ENCODE data around the gene GPSM1. TPM values are rescaled to one million over a fixed set of nuclear protein-coding genes. Genes with fewer than 3 reads are reported as not detected.

The GPSM1 gene
- total RNA-seq, 1 donor from 2014 or later, result 140 TPM

DNA sequence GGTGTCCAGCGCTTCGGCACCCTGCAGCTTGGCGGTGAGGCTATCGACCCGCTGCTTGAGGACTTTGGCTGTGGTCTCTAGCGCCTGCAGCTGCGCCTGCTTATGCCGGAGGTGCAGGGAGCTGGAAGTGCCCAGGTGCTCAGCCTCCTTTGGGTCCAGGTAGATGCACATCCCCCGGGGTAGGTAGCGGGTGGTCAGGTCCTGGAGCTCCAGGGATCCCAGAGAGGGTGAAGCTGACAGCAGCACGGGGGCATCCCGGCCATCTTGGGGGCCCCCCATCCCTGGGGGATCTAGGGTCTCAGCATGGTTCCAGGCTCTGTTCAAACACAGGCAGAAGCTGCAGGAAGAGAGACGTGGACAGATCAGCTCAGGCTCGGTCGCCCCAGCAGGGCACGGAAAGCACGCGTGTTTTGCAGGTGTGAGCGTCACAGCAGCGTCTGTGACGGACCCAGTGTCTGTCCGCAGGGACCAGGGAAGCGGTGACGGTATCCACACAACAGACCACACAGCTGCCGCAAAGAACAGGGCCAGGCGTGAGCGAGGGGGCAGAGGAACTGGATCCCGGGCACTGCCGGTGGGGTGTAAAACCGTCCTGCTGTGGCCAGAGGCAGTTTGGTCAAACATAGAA lies 40.9 kb upstream of the GPSM1 start:
- Mint-ChIP-seq H3K4me1 (ENCODE audit: low read depth, unreplicated experiment) (no peaks in the 10 kb centered on the region), H3K27me3 (ENCODE audit: unreplicated experiment) (peaks cover 4% of the 10 kb centered on the region), H3K36me3 (ENCODE audit: unreplicated experiment) (peaks cover 6% of the 10 kb centered on the region), H3K9me3 (ENCODE audit: unreplicated experiment) (peaks cover 6% of the 10 kb centered on the region), H3K4me3 (ENCODE audit: unreplicated experiment) (no peak overlapping the region), H3K27ac (ENCODE audit: unreplicated experiment) (no peak overlapping the region)
- TF ChIP-seq, protein P1, sequence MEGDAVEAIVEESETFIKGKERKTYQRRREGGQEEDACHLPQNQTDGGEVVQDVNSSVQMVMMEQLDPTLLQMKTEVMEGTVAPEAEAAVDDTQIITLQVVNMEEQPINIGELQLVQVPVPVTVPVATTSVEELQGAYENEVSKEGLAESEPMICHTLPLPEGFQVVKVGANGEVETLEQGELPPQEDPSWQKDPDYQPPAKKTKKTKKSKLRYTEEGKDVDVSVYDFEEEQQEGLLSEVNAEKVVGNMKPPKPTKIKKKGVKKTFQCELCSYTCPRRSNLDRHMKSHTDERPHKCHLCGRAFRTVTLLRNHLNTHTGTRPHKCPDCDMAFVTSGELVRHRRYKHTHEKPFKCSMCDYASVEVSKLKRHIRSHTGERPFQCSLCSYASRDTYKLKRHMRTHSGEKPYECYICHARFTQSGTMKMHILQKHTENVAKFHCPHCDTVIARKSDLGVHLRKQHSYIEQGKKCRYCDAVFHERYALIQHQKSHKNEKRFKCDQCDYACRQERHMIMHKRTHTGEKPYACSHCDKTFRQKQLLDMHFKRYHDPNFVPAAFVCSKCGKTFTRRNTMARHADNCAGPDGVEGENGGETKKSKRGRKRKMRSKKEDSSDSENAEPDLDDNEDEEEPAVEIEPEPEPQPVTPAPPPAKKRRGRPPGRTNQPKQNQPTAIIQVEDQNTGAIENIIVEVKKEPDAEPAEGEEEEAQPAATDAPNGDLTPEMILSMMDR (IDR thresholded peaks at IDR 0.05; ENCODE audit: partially characterized antibody, unreplicated experiment), result no peak
- no peak for DNase-seq

DNA sequence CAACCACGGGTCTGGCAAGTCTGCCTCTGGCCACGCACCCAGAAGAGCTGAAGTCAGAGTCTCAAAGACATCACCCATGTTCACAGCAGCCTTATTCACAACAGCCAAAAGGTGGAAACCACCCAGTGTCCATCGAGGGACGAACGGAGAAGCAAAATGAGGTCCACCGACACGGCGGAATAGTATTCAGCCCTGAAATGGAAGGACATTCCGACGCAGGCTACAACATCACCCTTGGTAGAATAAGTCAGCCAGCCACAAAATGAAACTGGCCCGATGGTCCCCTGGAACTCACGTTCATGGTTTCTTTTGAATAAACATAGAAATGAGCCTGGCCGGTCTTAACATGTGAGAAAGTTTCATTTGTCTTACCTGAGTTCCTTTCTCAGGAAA lies 40.4 kb upstream of the GPSM1 start:
- peaks cover 6% of the 10 kb centered on the region for H3K9me3 Mint-ChIP-seq (ENCODE audit: unreplicated experiment)
- no peaks in the 10 kb centered on the region for H3K4me1 Mint-ChIP-seq (ENCODE audit: low read depth, unreplicated experiment)
- H3K4me3 Mint-ChIP-seq (ENCODE audit: unreplicated experiment), result peak overlapping the region; percentile 0
- TF ChIP-seq, protein P1 (IDR thresholded peaks at IDR 0.05; ENCODE audit: partially characterized antibody, unreplicated experiment), result no peak
- DNase-seq, result no peak
- H3K27me3 Mint-ChIP-seq (ENCODE audit: unreplicated experiment), result peaks cover 4% of the 10 kb centered on the region
- peaks cover 6% of the 10 kb centered on the region for H3K36me3 Mint-ChIP-seq (ENCODE audit: unreplicated experiment)
- no peak overlapping the region for H3K27ac Mint-ChIP-seq (ENCODE audit: unreplicated experiment)

DNA sequence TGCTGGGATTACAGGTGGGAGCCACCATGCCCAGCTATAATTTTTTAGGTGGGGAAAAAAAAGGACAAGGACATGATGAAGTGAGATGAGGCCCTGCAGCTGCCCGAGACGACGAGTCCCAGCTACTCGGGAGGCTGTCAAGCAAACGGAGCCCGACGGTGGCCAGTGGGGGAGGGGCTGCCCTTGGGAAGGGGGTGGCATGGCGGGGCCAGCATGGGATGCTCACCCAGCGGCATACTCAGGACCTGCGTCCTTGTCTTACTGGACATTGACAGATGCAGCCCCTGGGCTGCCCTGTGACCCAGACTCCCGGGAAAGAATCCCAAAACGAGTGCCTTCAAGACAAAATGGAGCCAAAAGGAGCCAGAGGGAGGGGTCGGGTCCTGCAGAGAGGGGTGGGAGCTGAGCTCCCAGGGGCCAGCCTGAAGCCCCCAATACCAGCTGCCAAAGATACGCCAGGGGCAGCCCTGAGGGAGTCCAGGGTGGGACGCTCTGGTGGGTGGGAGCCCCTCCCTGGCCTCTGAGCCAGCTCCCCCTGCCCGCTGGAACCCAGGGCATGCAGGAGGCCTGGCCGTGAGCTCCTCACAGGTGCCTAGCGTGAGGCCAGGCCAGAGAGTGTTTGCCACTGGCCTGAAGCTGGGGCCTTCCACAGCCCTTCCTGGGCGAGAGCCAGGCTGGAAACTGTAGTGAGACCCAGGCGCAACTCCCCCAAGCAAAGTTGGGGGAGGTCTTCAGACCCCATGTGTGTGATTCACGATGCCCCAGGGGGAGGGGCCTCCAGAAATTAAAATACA lies 39.2 kb upstream of the GPSM1 start:
- Mint-ChIP-seq H3K4me3 (ENCODE audit: unreplicated experiment) (no peak overlapping the region), H3K4me1 (ENCODE audit: low read depth, unreplicated experiment) (no peaks in the 10 kb centered on the region), H3K27ac (ENCODE audit: unreplicated experiment) (no peak overlapping the region), H3K36me3 (ENCODE audit: unreplicated experiment) (peaks cover 6% of the 10 kb centered on the region), H3K9me3 (ENCODE audit: unreplicated experiment) (peaks cover 5% of the 10 kb centered on the region), H3K27me3 (ENCODE audit: unreplicated experiment) (peaks cover 4% of the 10 kb centered on the region)
- TF ChIP-seq, protein P1 (IDR thresholded peaks at IDR 0.05; ENCODE audit: partially characterized antibody, unreplicated experiment), result no peak
- no peak for DNase-seq

DNA sequence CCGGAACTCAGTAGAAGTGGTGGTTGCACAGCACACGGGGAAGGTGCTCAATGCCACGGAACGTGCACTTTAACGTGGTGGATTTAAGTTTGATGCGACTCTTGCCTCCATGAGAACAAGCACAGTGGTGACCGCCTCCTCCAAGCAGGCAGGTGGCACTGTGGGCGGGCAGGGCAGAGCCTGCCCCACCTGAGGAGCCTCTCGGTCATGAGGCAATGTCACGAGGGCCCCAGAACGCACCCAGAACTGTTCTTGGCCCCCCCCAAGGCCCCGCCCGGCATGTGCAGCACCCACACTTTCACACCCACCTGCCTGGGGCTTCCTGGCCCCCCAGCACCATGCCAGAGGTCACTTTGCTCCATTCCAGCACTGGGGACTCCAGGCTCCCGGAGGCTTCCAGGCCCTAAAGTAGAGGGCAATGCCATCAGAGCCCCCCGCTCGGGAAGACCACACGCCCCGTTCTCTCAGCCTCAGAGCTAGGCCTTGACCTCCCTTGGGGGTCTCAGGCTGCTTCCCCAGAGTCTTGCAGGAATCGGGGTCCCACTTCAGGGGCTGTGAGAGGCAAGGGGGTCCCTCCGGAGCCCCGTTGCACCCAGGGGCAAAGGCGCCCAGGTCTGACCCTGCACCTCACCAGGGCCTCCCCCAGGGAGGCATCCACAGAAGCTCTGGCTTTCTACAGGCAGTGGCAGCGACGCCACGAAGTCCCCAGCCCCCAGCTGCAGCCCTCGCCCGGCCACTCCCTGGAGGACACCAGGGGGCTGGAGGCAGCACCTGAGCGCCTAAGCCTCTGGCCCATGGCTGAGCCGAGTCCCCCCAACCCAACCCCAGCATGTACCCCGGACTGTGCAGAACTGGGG lies 37.5 kb upstream of the GPSM1 start:
- Mint-ChIP-seq H3K4me1 (ENCODE audit: low read depth, unreplicated experiment) (no peaks in the 10 kb centered on the region), H3K9me3 (ENCODE audit: unreplicated experiment) (peaks cover 4% of the 10 kb centered on the region), H3K27ac (ENCODE audit: unreplicated experiment) (no peak overlapping the region), H3K36me3 (ENCODE audit: unreplicated experiment) (peaks cover 6% of the 10 kb centered on the region), H3K27me3 (ENCODE audit: unreplicated experiment) (peaks cover 4% of the 10 kb centered on the region), H3K4me3 (ENCODE audit: unreplicated experiment) (no peak overlapping the region)
- TF ChIP-seq, protein P1 (IDR thresholded peaks at IDR 0.05; ENCODE audit: partially characterized antibody, unreplicated experiment), result no peak
- DNase-seq, result no peak
